ENCODE measurements around the gene RAP2A.

DNA sequence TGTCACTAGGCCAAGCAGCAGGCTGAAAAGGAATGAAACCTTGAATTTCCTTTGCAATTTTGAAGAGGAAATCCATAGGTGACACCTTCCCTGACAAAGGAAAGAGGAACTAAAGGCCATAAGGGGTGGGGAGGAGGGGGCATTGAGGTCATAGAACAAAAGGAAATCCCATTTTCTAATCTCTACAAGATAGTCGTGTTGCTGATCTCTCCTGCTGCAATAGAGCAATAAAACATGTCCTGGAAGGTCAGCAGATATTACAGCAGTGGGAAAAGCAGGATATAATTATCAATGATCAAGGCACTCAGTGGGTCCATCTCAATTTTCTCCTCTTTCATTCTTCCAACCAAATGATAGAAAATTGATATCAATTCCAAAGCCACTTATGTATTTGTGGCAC is 20.3 kb upstream of the RAP2A start:
- TF ChIP-seq, protein P1, sequence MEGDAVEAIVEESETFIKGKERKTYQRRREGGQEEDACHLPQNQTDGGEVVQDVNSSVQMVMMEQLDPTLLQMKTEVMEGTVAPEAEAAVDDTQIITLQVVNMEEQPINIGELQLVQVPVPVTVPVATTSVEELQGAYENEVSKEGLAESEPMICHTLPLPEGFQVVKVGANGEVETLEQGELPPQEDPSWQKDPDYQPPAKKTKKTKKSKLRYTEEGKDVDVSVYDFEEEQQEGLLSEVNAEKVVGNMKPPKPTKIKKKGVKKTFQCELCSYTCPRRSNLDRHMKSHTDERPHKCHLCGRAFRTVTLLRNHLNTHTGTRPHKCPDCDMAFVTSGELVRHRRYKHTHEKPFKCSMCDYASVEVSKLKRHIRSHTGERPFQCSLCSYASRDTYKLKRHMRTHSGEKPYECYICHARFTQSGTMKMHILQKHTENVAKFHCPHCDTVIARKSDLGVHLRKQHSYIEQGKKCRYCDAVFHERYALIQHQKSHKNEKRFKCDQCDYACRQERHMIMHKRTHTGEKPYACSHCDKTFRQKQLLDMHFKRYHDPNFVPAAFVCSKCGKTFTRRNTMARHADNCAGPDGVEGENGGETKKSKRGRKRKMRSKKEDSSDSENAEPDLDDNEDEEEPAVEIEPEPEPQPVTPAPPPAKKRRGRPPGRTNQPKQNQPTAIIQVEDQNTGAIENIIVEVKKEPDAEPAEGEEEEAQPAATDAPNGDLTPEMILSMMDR (conservative IDR thresholded peaks at IDR 0.05; ENCODE audit: low read depth, low read length), result no peak
- no peak for TF ChIP-seq EZH2 (IDR thresholded peaks at IDR 0.05; ENCODE audit: borderline replicate concordance, low read depth, low read length, poor library complexity, severe bottlenecking)
